Ishikawa (cell line): ENCODE measurements around the gene FGF14.

ENCODE experiments used
- CEBPB ChIP-seq: IDR thresholded peaks from 2 replicates; pipeline ENCODE4 v1.6.1; 2012
- CREB1 ChIP-seq: IDR thresholded peaks from 2 replicates; pipeline ENCODE4 v1.6.1; 2012; ENCODE audit warnings: low read depth
- EGR1 ChIP-seq: IDR thresholded peaks from 2 replicates; pipeline ENCODE4 v1.6.1; 2012
- EP300 ChIP-seq: IDR thresholded peaks from 2 replicates; pipeline ENCODE4 v1.6.1; 2012; ENCODE audit warnings: borderline replicate concordance
- FOXM1 ChIP-seq: IDR thresholded peaks from 2 replicates; pipeline ENCODE4 v1.6.1; 2012; ENCODE audit warnings: low read depth, borderline replicate concordance
- MAX ChIP-seq: IDR thresholded peaks from 2 replicates; pipeline ENCODE4 v1.6.1; 2012
- NFIC ChIP-seq: IDR thresholded peaks from 2 replicates; pipeline ENCODE4 v1.6.1; 2012
- RAD21 ChIP-seq: IDR thresholded peaks from 2 replicates; pipeline ENCODE4 v1.6.1; 2012; ENCODE audit warnings: low read depth
- TAF1 ChIP-seq: IDR thresholded peaks from 2 replicates; pipeline ENCODE4 v1.6.1; 2012; ENCODE audit warnings: low read depth, mild to moderate bottlenecking
- TCF12 ChIP-seq: IDR thresholded peaks from 2 replicates; pipeline ENCODE4 v1.6.1; 2012; ENCODE audit warnings: low read depth
- TEAD4 ChIP-seq: IDR thresholded peaks from 2 replicates; pipeline ENCODE4 v1.6.1; 2012
- USF1 ChIP-seq: IDR thresholded peaks from 2 replicates; pipeline ENCODE4 v1.6.1; 2012
- YY1 ChIP-seq: IDR thresholded peaks from 2 replicates; pipeline ENCODE4 v1.6.1; 2012; ENCODE audit warnings: low read depth
- ZBTB7A ChIP-seq: IDR thresholded peaks from 2 replicates; pipeline ENCODE4 v1.6.1; 2012; ENCODE audit warnings: low read depth
- TF ChIP-seq, protein P1 (sequence below): IDR thresholded peaks from 2 replicates; pipeline ENCODE4 v1.6.1; 2012; ENCODE audit warnings: low read depth, mild to moderate bottlenecking

Gene FGF14

DNA sequence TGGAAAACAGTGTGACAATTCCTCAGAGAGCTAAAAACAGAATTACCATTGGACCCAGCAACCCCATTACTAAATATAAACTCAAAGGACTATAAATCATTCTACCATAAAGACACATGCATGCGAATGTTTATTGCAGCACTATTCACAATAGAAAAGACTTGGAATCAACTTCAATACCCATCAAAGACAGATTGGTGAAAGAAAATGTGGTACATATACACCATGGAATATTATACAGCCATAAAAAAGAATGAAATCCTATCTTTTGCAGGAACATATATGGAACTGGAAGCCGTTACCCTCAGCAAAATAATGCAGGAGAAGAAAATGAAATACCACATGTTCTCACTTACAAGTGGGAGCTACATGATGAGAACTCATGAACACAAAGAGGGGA, 20.8 kb upstream of the FGF14 start:
- TF ChIP-seq USF1 (no peak), TEAD4 (no peak)

DNA sequence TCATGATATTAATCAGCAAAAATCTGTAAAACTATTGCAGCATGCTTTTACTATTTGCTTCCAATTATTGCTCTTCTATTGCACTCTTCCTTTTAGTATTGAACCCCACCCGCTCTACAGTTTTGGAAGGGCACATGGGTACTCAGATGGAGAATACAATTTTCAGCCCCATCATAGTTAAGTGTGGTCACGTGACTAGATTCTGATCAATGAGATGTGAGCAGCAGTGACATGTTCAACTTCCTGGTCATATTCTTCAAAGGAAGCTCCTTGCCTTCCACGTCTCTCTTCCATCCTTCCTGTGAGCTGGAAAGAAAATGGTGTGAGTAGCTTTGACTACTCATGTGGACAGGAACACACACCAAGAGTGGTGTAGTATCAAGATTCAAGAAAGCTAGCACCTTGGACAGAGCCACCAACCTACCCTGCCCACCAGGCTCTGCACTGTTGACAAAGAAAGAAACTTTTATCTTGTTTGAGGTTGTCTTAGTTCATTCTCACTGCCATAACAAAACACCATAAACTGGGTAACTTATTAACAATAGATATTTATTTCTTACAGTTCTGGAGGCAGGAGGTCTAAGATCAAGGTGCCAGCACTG, 3.8 kb upstream of the FGF14 start:
- no peak for TF ChIP-seq NFIC
- no peak for TF ChIP-seq CREB1
- TF ChIP-seq TCF12: no peak
- no peak for TF ChIP-seq EGR1
- no peak for TF ChIP-seq FOXM1
- TF ChIP-seq, protein P1, sequence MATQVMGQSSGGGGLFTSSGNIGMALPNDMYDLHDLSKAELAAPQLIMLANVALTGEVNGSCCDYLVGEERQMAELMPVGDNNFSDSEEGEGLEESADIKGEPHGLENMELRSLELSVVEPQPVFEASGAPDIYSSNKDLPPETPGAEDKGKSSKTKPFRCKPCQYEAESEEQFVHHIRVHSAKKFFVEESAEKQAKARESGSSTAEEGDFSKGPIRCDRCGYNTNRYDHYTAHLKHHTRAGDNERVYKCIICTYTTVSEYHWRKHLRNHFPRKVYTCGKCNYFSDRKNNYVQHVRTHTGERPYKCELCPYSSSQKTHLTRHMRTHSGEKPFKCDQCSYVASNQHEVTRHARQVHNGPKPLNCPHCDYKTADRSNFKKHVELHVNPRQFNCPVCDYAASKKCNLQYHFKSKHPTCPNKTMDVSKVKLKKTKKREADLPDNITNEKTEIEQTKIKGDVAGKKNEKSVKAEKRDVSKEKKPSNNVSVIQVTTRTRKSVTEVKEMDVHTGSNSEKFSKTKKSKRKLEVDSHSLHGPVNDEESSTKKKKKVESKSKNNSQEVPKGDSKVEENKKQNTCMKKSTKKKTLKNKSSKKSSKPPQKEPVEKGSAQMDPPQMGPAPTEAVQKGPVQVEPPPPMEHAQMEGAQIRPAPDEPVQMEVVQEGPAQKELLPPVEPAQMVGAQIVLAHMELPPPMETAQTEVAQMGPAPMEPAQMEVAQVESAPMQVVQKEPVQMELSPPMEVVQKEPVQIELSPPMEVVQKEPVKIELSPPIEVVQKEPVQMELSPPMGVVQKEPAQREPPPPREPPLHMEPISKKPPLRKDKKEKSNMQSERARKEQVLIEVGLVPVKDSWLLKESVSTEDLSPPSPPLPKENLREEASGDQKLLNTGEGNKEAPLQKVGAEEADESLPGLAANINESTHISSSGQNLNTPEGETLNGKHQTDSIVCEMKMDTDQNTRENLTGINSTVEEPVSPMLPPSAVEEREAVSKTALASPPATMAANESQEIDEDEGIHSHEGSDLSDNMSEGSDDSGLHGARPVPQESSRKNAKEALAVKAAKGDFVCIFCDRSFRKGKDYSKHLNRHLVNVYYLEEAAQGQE: peak; percentile 83
- TF ChIP-seq MAX: no peak
- TF ChIP-seq ZBTB7A: no peak
- TF ChIP-seq YY1: no peak

DNA sequence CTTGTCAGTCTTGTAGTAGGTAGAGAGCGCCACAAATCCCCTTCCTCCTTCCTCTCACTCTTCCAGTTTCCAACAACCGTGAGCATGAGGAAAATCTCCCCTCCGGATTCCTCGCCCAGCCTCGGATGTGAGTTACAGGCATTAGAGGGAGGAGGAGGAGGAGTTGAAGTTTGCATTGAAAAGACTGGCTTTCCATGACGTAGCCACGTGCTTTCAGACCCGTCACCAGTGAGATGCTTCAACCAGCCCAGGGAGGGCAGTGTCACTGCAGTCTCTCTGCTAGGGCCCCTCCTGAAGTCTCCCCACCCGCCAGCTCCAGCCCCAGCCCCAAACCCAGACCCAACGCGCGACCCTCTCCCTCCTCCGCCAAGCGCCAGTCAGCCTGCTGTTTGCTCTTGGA, 442 bp upstream of the FGF14 start:
- TF ChIP-seq EGR1: no peak
- no peak for TF ChIP-seq USF1
- no peak for TF ChIP-seq FOXM1
- TF ChIP-seq RAD21: no peak
- no peak for TF ChIP-seq CEBPB
- no peak for TF ChIP-seq TEAD4
- no peak for TF ChIP-seq TAF1
- no peak for TF ChIP-seq YY1
- TF ChIP-seq ZBTB7A: no peak
- no peak for TF ChIP-seq NFIC

- TF ChIP-seq TCF12 (no peak), YY1 (no peak), TAF1 (no peak), EGR1 (no peak), NFIC (no peak), USF1 (no peak), CREB1 (no peak), TEAD4 (no peak), EP300 (no peak), CEBPB (no peak), MAX (no peak), RAD21 (no peak), FOXM1 (no peak), ZBTB7A (no peak)
- TF ChIP-seq, protein P1: no peak
These were observed 583 bp downstream of the FGF14 start for GRCh38 chr13:102401265-102401664.

GRCh38 chr13:102400675-102401145, 1.1 kb downstream of the FGF14 start:
- TF ChIP-seq TCF12 (no peak), ZBTB7A (no peak), MAX (no peak), NFIC (no peak), TEAD4 (no peak), EP300 (no peak), TAF1 (no peak), CREB1 (no peak), YY1 (no peak), EGR1 (no peak), USF1 (no peak), RAD21 (no peak), FOXM1 (no peak), CEBPB (no peak)
- TF ChIP-seq, protein P1: no peak
